A204.1 (cell line): ENCODE measurements around the gene SLC39A8.
"Not testable (repeated sequence)": the region's sequence is repeated elsewhere in the genome, so short reads cannot be mapped to it uniquely, and the experiment has no call there.

Experiments used
- FAIRE-seq: peaks from 2 replicates; lab custom pipeline; 2012; peaks lifted over from hg19 to GRCh38; lab: Jason Lieb, UNC

Gene SLC39A8

GRCh38 chr4:102299354-102300107 is 45.8 kb downstream of the SLC39A8 start:
- peak; percentile 67 for FAIRE-seq

- FAIRE-seq: no peak
Observed at GRCh38 chr4:102298716-102299115, 46.6 kb downstream of the SLC39A8 start.

- FAIRE-seq: no peak
Observed at GRCh38 chr4:102295153-102295862, 50.0 kb downstream of the SLC39A8 start.

GRCh38 chr4:102288497-102288896 is 56.8 kb downstream of the SLC39A8 start:
- no peak for FAIRE-seq

GRCh38 chr4:102285831-102286230 is 59.5 kb downstream of the SLC39A8 start:
- no peak for FAIRE-seq

- FAIRE-seq: no peak
Observed at GRCh38 chr4:102281171-102281839, 64.0 kb downstream of the SLC39A8 start.

- FAIRE-seq: not testable (repeated sequence)
Observed at GRCh38 chr4:102273317-102273716, 72.0 kb downstream of the SLC39A8 start.

GRCh38 chr4:102272318-102272717 is 73.0 kb downstream of the SLC39A8 start:
- FAIRE-seq: no peak

- FAIRE-seq: no peak
Observed at GRCh38 chr4:102268355-102268754, 76.9 kb downstream of the SLC39A8 start.

GRCh38 chr4:102263024-102263787 is 82.1 kb downstream of the SLC39A8 start:
- FAIRE-seq: peak; percentile 88

GRCh38 chr4:102259702-102260101 is 85.6 kb downstream of the SLC39A8 start:
- FAIRE-seq: no peak

- FAIRE-seq: no peak
Observed at GRCh38 chr4:102259081-102259480, 86.2 kb downstream of the SLC39A8 start.

- FAIRE-seq: no peak
Observed at GRCh38 chr4:102256321-102256720, 89.0 kb downstream of the SLC39A8 start.

GRCh38 chr4:102253860-102254259 is 91.4 kb downstream of the SLC39A8 start:
- no peak for FAIRE-seq

GRCh38 chr4:102252171-102252570 is 93.1 kb downstream of the SLC39A8 start:
- no peak for FAIRE-seq

- FAIRE-seq: no peak
Observed at GRCh38 chr4:102250341-102250740, 94.9 kb downstream of the SLC39A8 start.

- no peak for FAIRE-seq
Observed at GRCh38 chr4:102247041-102247440, 98.2 kb downstream of the SLC39A8 start.

- no peak for FAIRE-seq
Observed at GRCh38 chr4:102246416-102246815, 98.9 kb downstream of the SLC39A8 start.

- FAIRE-seq: no peak
Observed at GRCh38 chr4:102244878-102245535, 100.3 kb downstream of the SLC39A8 start.

GRCh38 chr4:102243296-102243695 is 102.0 kb downstream of the SLC39A8 start:
- not testable (repeated sequence) for FAIRE-seq

- no peak for FAIRE-seq
Observed at GRCh38 chr4:102234243-102234838, 110.9 kb downstream of the SLC39A8 start.
